HG02588 (cell line): Measurements from ENCODE around the gene SIL1.
"Not testable (repeated sequence)": the region's sequence is repeated elsewhere in the genome, so short reads cannot be mapped to it uniquely, and the experiment has no call there.

Source experiments
- ATAC-seq: cut with Tn5 transposase; IDR thresholded peaks from one replicate; pipeline ENCODE4 v1.9.1; 2021; ENCODE audit warnings: mild to moderate bottlenecking, moderate library complexity; ENCODE audit not compliant: unreplicated experiment

Gene SIL1

DNA sequence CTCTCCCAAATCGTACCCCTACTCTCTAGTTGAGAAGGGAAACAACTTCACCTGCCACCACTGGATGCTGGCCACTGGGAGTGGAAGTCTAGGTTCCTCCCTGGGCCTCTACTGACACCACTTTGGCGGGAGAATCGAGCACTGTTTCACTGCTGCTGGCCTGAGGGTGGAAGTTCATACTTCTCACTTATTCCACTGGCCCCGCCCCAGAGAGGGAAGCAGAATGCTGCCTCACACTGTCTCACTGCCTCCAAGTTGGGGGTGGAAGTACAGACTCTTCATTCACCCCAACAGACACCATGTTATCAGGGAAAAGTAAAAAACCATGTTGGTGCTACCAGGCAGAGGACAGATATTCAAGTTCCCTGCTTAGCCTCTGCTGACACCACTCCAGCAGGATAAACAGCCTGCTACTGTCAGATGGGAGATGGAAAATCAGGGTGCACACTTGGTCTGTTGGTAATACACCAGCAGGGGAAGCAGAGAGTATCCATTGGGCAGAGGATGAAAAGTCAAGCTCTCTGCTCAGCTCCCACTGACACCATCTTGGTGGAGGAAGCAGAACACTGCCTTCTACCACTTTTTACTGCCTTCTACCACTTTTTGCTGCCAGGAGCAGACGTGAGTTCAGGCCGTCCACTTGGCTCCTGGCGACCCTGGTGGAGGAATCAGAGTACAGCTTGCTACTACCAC lies 159.4 kb downstream of the SIL1 start:
- ATAC-seq = no peak

DNA sequence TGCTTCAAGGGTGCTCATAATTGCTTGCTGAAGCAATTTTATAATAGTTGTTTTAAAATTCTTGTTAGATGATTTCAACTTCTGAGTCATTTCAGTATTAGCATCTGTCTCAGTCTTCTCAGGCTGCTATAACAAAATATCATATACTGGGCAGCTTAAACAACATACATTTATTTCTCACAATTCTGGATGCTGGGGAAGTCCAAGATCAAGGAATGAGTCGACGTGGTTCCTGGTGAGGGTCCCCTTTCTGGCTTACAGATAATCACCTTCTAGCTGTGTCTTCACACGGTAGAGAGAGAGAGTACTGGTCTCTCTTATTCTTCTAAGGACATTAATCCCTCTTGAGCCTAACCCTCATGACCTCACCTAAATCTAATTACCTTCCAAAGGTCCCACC lies 160.4 kb downstream of the SIL1 start:
- ATAC-seq = no peak

DNA sequence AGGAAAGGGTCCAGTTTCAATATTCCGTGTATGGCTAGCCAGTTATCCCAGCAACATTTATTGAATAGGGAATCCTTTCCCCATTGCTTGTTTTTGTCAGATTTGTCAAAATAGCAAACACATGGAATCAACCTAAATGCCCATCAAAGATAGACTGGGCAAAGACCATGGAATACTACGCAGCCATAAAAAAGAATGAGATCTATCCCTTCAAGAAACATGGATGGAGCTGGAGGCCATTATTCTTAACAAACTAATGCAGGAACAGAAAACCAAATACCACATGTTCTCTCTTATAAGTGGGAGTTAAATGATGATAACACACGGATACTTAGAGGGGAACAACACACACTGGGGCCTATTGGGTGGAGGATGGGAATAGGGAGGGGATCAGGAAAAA lies 161.8 kb downstream of the SIL1 start:
- ATAC-seq = not testable (repeated sequence)

DNA sequence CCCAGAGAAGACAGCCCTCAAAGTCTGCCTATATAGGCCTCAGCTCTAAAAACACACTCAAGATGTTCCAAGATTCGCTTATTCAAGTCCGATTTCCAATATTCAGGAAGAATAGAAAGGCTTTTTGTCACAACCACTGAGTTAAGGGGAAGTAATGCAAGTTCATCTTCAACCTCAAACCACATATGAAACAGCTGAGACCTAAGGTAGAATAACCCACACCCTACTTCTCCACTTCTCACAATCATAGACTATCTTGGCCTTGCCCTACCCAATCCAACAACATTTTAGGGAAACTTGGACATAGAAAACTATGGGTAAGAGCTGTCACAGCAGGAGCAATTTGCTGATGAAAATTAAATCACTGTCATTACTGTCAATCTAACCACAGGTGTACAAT lies 171.0 kb downstream of the SIL1 start:
- ATAC-seq = no peak

DNA sequence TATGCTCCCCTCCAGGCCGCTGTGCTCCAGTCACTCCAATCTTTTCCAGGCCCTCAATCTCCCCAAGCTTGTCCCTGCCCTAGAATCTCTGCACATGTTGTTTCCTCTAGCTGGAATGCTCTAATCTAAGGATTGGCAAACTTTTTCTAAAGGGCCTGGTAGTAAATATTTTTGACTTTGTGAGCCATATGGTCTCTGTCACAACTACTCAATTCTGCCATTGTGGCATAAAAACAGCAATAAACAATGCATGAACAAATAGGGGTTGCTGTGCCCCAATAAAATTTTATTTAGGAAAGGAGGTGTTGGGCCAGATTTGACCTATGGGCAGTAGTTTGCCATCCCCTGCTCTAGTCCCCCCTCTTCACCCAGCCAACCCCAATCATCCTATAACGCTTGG lies 172.5 kb downstream of the SIL1 start:
- ATAC-seq = no peak

DNA sequence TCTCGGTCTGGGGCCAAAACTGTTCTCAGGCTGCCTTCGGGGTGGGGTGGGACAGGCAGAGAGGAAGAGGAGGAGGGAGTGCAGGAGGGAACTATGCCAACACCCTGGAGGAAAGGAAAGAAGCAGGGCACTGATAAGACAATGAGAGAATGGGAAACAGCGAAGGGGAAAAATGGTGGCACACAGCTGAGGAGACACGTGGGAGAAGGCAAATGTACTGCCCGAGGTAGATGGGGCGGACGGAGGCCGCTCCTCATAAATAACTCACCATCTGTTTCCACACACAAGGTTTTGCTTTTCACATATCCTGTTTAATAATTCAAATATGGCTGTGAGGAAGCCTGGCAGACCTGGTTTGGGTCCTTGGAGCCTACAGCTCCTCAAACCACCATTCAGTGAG lies 174.9 kb downstream of the SIL1 start:
- no peak for ATAC-seq

DNA sequence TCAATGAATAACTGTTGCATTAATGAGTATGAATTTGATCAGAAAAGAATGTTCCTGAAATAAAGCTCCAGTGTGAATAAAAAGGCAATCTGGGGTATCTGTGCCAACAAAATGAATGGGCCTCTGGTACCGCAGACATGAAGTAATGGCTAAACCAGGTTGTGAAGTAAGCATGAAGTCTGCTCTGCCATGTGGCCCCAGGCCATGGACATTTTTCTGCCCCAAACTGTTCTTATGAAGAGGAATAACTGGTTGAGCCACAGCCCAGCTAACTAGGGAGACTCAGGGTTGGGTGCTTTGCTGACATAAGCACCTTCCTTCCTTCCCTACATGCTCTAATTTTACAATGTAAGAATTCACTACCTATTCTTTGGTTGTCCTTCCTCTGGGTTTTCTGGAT lies 175.6 kb downstream of the SIL1 start:
- ATAC-seq = no peak

DNA sequence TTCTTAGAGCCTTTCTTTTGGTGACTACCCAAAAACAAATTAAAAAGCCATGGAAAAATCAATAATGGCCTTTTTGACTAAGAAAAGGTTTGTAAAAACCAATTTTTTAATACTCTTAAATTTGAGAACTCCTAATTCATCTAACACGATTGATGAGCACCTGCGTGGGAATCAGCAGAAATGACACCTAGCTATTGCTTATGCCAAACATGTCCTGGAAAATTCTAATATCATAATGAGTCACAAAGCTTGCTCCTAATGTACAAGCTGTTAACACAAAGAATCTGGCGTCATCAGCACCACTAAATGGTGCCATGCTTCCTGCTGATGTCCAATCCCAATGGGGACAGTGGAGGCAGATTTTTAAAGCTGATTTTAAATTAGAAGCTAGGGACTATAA lies 176.8 kb downstream of the SIL1 start:
- no peak for ATAC-seq

DNA sequence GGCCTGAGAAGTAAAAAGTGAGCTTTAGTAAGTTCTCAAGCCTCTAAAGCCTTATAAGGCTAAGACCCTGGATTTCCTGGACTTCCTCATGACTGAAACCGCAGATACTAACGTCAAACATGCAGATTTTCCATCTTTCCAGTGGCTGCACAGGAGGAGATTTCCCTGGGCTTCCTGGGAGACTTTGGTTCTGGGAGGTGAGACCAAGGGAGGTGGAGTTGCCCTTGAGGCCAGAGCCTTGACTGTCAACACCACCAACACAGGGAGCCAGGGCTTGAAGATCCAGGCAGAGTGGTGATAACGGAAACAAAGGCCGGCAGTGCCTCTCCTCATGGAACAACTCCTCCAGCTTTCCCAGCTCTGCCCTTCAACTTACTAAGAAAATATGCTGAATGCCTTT lies 178.3 kb downstream of the SIL1 start:
- ATAC-seq = no peak

DNA sequence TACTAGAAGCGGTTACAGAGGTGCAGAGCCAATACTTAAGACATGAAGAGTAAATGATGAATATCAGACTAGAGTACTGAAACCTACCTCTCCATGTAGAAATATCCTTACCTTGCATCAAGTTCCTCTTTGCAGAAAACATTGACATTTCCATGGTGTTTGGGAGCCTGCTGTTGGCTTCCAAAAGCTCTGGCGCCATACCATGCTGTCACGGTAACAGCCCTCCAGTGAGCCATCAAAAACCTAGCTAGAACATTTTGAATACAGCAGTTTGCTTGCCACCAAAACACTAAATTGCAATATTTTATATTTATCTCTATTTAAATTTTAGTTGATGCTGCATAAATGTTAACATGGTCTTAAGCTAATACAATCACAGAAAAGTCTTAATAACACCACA lies 179.0 kb downstream of the SIL1 start:
- no peak for ATAC-seq

DNA sequence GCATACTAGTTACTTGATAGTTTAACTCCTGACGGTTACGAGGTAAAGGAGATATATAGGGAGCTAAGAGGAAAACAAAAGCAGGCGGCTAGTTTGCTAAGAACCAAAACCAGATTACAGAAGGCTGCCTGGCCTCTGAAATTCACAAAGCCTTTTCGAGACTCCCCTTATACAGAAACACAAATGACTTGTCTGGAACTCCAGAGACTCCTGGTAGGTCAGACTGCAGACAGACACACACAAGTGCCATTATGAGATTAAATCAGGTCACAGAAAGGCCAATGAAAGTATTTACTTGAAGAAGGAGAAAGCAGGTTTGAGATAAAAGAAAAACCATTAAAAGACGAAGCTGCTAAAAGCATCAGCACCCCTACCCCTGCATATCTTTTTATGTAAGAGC lies 180.5 kb downstream of the SIL1 start:
- no peak for ATAC-seq

DNA sequence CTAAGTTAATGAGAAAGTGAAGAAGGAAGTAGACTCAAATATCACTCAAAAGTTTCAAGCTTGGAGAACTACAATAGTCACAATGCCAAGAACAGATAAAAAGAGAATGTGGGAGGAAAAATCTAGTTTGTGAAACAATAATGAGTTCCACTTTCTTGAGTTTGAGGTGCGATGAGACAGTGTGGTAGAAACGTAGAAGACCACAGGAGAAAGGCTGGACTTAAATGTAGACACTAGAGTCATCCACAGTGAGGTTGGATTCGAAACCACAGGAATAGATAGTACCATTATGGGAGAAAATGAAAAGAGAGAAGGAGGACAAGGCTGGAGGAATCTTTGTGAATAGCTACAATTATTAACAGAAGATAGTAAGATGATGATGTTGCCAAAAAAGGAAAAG lies 182.0 kb downstream of the SIL1 start:
- no peak for ATAC-seq

DNA sequence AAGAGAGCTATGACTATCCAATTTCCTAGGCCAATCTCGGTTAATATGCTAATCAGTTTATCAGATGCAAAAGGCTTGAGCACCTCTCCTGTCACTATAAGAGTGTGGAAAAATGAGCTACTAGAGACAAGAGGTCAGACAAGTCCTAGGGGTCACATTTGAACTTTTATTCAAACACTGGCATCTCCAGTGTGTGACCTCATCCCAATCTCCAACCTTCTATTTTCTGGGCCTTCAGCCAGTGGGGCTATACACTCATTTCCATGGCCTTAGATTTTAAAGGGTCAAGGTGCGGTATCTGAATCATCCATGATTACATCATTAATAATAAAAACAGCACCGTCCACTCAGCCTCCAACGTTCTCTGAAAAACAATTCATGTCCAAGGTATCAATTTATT lies 183.4 kb downstream of the SIL1 start:
- no peak for ATAC-seq

DNA sequence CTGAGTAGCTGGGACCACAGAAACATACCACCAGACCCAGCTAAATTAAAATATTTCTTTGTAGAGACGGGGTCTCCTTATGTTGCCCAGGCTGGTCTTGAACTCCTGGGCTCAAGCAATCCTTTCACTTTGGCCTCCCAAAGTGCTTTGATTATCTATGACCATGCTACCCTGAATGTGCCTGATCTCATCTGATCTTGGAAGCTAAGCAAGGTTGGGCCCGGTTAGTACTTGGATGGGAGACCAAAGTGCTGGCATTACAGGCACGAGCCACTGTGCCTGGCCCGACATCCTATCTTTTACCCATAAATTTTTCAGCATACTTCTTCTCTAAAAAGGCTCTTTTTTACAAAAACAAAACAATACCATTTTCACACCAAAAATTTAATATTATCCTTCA lies 186.0 kb downstream of the SIL1 start:
- no peak for ATAC-seq

DNA sequence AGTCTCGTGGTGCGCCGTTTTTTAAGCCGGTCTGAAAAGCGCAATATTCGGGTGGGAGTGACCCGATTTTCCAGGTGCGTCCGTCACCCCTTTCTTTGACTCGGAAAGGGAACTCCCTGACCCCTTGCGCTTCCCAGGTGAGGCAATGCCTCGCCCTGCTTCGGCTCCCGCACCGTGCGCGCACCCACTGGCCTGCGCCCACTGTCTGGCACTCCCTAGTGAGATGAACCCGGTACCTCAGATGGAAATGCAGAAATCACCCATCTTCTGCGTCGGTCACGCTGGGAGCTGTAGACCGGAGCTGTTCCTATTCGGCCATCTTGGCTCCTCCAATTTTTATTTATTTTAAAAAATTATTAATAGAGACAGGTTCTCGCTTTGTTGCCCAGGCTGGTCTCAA lies 187.0 kb downstream of the SIL1 start:
- not testable (repeated sequence) for ATAC-seq

DNA sequence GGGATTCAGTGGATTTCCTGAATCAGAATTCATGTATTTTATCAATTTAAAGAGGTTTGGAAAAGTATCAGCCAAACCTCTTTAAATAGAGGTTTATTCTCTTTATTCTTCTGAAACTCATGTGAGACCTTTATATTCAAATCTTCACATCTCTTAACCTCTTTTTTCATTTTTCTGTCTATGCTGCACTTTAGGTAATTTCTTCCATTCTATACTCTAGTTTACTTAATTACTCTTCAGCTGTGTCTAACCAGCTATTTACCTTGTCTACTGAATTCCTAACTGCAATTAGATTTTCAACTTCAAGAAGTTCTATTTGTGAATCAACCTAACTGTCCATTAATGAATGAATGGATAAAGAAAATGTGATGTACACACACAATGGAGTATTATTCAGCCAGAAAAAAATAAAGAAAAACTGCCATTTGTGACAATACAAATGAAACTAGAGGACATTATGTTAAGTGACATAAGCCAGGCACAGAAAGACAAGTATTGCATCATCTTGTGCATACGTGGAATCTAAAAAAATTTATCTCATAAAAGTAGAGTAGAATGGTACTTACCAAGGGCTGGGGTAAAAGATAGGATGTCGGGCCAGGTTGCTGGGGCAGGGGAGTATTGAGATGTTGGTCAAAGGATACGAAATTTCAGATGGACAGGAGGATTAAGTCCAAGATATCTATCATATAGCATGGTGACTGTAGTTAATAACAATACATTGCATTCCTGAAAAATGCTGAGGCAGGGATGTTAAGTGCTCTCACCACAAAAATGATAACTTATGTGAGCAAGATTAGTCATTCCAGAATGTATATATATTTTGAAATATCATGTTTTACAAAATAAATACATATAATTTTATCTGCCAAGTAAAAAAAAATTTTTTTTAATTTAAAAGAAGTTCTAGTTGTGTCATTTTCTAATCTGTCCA lies 193.5 kb downstream of the SIL1 start:
- ATAC-seq = no peak

DNA sequence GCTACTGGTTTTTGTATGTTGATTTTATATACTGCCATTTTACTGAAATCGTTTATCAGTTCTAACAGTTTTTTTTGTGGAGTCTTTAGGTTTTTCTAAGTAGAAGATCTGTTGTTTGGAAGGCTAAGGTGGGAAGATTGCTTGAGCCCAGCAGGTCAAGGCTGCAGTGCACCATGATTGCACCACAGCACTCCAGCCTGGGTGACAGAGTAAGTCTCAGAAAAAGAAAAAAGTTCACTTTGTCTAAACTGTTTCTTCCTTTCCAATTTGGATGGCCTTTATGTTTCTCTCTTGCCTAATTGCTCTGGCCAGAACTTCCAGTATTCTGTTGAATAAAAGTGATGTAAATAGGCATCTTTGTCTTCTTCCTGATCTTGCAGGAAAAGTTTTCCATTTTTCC lies 198.5 kb downstream of the SIL1 start:
- no peak for ATAC-seq

DNA sequence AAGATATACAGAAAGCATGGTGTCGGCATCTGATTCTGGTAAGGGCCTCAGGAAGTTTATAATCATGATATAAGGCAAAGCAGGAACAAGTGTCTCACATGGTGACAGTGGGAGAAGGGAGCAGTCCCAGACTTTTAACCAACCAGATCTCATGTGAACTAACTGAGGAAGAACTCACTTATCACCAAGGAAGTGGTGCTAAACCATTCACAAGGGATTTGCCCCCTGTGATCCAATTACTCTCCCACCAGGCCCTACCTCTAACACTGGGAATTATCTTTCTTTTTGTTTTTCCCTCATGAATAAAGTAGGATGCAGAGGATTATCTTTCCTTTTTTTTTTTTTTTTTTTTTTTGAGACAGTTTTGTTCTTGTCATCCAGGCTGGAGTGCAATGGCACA lies 199.6 kb downstream of the SIL1 start:
- no peak for ATAC-seq

DNA sequence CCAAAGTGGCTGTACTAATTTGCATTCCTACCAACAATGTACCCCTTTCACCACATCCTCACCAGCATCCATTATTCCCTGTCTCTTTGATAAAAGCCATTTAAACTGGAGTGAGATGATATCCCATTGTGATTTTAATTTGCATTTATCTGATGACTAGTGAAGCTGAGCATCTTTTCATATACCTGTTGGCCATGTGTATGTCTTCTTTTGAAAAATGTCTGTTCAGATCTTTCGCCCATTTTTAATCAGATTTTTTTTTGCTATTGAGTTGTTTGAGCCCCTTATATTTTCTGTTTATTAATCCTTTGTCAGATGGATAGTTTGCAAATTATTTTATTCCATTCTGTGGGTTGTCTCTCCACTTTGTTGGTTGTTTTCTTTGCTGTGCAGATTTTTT lies 202.0 kb downstream of the SIL1 start:
- ATAC-seq = no peak

DNA sequence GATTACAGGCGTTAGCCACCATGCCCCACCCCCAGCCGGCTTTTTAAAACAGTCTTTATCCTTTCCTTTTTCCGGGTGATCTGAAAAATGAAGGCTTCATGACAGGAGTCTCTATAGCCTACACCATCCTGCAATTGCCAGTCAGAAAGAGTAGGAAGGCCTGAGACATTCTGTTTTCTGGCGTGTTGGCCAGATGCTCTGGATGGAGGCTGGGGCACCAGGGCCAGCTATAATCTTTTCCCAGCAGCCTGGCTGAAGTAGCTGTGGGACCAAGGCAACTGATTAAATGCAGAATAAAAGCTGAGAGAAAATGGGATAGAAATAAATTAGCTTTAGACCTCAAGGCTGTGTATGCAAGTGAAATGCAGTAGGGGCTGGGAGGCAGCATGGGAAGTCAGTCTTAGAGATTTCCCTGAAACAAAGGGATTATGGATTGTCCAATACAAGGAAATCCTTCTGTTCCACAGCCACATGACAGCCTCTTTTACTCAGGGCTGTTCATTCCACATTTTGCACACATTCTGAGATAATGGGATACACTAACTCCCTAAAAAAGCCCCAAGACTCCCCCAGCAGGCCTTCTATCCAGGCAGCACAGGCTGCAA lies 207.1 kb downstream of the SIL1 start:
- ATAC-seq = no peak

DNA sequence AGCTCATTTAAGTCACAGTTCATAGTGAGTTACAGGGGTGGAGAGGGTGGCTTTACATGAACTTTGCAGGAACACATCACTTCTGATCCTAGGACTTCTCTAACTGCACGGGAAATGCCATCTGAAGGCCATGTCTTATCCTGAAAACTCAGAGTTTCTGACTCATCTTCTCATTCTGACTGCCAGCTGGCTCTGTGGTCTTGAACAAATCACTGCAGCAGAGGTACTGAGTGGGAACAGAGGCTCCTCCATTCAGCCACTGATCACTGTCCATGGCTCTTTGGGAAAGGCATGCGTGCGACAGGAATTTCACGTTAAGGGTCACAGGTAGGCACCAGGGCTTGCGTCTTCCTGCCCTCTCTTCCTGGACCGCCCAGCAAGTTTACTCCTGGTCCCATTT lies 208.4 kb downstream of the SIL1 start:
- no peak for ATAC-seq

DNA sequence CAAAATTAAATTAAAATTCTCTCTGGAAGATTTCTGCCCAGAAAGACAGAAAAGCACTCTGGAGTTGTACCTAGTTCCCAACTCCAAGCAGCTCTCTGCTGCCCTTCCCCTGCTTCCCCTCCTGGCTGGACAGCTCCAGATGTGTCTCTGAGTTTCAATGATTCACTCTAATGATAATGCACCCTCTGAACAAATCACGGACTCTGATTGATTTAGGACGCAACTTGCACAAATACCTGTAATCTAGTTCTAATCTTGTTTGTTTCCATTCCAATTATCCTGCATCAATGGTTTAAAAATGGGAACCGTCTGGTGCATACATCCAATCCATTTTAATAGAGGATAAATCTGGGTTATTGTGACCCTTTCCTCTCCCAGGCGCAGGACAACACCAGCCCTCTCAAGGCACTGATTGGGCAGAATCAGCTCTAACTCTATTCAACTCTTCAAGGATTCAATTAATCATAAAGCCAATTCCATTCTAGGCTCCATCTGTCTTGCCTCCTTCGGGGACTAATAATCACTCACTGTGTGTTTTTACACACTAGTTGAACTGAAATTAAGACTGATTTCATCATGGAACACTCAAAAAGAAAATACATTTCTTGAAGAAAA lies 211.9 kb downstream of the SIL1 start:
- ATAC-seq = no peak
